Hippocampal formation (tissue), 2 donors: ENCODE measurements around the gene LSAMP.

Experiments used
- DNase-seq, 2 donors: peaks; one replicate each; lab custom pipeline; 2025; lab: John Stamatoyannopoulos, UW

LSAMP gene

GRCh38 chr3:116052602-116053001 lies 392.7 kb downstream of the LSAMP start:
- no peak for DNase-seq

GRCh38 chr3:116051586-116051985 lies 393.7 kb downstream of the LSAMP start:
- DNase-seq = no peak

- DNase-seq = no peak
Measured at GRCh38 chr3:116051040-116051439, 394.2 kb downstream of the LSAMP start.

GRCh38 chr3:116050311-116050915 lies 394.9 kb downstream of the LSAMP start:
- DNase-seq = no peak

DNA sequence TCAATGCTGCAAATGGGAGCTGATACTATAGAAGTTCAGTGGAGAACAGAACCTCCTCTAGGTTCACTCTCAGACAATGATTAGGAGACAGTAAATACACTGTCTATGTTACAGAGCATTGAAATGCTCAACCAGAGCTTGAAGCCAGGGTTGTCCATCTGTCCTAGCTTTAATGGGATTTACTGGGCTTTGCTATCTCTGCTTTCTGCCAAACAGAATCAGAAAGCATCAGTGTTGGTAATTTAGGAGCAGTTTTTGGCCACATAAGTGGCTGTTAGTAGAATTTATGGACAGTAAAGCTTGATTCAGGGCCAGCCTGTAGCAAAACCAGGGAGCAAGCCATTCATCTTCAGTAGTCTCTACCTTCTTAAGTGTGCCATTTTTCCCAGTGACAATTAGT lies 396.3 kb downstream of the LSAMP start:
- DNase-seq = no peak

- DNase-seq = no peak
Measured at GRCh38 chr3:116046350-116046749, 398.9 kb downstream of the LSAMP start.

DNA sequence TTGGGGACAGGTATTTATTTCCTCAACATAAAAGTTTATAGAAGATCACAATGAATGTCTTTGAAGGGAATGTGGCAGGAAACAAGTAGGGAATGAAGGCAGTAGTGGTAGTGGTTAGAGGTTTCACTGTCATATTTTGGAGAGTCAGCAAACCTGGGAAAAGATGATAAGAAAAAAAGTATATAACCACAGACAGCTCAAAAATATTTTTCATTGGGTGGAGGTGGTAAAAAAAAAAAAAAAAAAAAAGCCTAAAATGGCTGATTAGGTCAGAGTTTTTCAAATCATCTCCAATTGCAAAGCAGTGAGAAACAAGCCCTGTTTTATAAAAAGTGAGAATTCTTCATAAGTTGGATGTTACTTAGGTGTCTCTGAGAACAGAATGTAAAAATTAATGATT lies 400.0 kb downstream of the LSAMP start:
- no peak for DNase-seq

GRCh38 chr3:116040152-116040551 lies 405.1 kb downstream of the LSAMP start:
- no peak for DNase-seq

GRCh38 chr3:116039651-116039985 lies 405.7 kb downstream of the LSAMP start:
- no peak for DNase-seq

DNA sequence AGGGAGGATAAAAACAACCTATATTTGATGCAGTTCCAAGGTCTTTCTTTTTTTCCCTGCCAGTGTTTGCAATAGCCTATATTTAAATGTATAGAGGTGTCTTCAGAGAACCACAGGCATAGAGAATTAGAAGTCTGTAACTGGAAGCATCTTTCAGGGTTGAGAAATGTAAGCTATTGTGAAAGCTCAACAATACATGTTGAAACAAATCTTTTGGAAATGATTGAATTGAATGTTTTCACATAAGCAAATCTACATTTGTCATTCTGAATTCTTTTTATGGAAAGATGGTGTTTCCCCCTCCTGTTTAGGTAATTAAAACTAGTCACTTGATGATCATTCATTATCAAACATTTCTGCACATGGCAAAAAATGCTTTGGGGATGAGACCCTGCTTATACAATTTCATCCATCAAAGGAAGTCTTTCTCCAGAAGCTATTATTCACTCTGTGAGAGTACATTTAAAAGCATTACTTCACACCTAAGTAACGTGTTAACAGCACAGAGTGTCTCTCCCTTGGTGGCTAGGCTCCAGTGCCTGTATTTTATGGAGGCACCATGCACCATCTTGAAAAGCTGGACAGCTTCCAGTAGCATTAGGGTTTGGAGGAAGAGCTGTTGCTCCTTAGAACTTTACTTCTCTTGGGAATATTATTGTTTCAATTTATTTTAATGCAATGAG lies 406.2 kb downstream of the LSAMP start:
- peak in 1 of 2 donors; percentile 28 for DNase-seq

GRCh38 chr3:116037954-116038911 lies 407.1 kb downstream of the LSAMP start:
- no peak for DNase-seq

- DNase-seq = no peak
Measured at GRCh38 chr3:116035429-116035828, 409.9 kb downstream of the LSAMP start.

DNA sequence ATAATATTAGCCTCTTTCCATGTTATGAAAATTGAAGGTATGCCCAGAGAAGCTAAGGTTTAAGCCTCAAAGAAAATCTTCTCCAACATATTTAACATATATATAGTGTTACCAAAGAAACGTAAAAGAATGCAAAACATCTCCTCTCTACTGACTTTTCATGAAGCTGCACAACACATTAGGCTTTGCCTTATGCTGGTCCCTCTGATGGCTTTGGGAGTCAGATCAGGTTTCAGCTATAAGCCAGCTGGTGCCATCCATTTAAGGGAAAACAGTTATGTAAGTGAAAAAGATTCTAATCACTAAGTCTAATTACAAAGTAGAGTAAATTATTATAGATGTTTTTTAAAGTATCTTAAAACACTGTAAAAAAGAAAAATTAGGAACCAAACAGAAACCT lies 410.5 kb downstream of the LSAMP start:
- no peak for DNase-seq

GRCh38 chr3:116034086-116034485 lies 411.2 kb downstream of the LSAMP start:
- DNase-seq = no peak

DNA sequence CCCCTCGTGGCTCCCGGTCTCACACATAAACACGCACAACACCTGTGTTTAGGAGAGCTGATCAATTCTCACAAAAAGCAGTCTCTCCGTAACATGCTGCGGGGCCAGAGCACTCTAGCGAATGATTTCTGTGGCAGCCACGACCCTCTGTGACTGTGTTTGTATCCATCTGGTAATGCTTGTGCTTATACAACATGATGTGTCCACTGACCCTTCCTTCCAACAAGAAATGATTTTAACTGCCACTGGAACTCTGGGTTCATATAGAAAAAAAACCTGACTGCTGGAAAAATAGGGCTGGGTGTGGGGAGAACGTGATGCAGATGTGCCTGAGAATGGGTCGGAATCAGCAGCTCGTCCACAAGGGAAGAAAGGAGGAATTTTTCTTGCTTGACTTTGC lies 411.8 kb downstream of the LSAMP start:
- no peak for DNase-seq

GRCh38 chr3:116032176-116032575 lies 413.1 kb downstream of the LSAMP start:
- no peak for DNase-seq

- DNase-seq = no peak
Measured at GRCh38 chr3:116030131-116030850, 415.0 kb downstream of the LSAMP start.

DNA sequence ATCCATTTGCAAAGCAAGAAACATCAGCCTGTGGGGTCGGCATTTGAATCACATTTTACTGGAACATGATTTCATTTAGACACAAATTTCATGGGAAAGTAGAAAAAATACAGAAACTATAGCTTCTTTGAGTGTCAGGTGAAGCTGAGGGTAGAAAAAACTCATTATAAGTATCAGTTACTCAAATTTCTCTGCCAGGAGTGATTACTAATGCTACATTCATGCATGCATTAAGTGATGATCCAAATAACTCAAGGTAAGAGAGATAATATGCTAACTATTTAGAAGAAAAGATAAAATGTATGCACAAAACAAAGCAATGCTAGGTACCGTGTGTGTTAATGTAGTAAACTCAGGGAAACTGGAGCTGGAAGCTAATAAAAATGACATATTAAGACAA lies 416.0 kb downstream of the LSAMP start:
- no peak for DNase-seq

GRCh38 chr3:116028157-116028556 lies 417.1 kb downstream of the LSAMP start:
- DNase-seq = no peak

- DNase-seq = no peak
Measured at GRCh38 chr3:116020989-116021388, 424.3 kb downstream of the LSAMP start.

- DNase-seq = no peak
Measured at GRCh38 chr3:116020495-116020894, 424.8 kb downstream of the LSAMP start.

- no peak for DNase-seq
Measured at GRCh38 chr3:116019254-116019763, 426.0 kb downstream of the LSAMP start.
